K562 (cell line): ENCODE data around the gene MYBPH. TPM values are rescaled to one million over a fixed set of nuclear protein-coding genes. Genes with fewer than 3 reads are reported as not detected.

Source experiments
- ATAC-seq: fragments of 200-7000 bp; cut with Tn5 transposase; 3 replicates; pipeline ENCODE4 v1.9.1; 2020; ENCODE audit warnings: moderate library complexity
- BruUV-seq: library from RNA; stranded (reverse); fragments of 400-500 nt; replicated peaks from 2 replicates; lab custom pipeline; 2021; lab: Mats Ljungman, UMichigan
- CTCF ChIA-PET: fragments of 300-600 bp; formaldehyde crosslinking; extraction: SDS; loops from one replicate; lab custom pipeline; 2021; ENCODE audit warnings: low intra/inter-chr PET ratio; lab: Yijun Ruan, JAX
- POLR2A ChIA-PET: fragments of 300-600, 350-650 bp; sonication (Branson Sonifier 250); formaldehyde crosslinking; extraction: SDS; loops from one replicate; lab custom pipeline; 2021; ENCODE audit warnings: antibody characterized with exemption, inconsistent platforms; lab: Yijun Ruan, JAX
- DNase-seq, 4 experiments: peaks; one replicate each; pipeline versions ENCODE4 v3.0.0 to v3.0.0-alpha.2; 2011 to 2018; ENCODE audit warnings: low spot score in 3 of 4, mixed read lengths in 3 of 4; ENCODE audit errors: extremely low read depth in 1 of 4
- FAIRE-seq: peaks from 2 replicates; lab custom pipeline; 2011; peaks lifted over from hg19 to GRCh38; lab: Jason Lieb, UNC
- H2AFZ ChIP-seq: 2 replicates; pipeline ENCODE4 v1.6.0; 2011; ENCODE audit warnings: low read depth, low read length, control low read depth, inconsistent platforms
- H3K27ac ChIP-seq: fragments of 200-600 bp; 3 replicates; pipeline ENCODE4 v1.8.0; 2011; ENCODE audit warnings: low read depth, mild to moderate bottlenecking, control low read depth, inconsistent platforms, low read length, moderate library complexity, mixed read lengths; ENCODE audit errors: extremely low read depth
- H3K27me3 ChIP-seq, 2 experiments: fragments of 300-600 bp in 1 of 2; 2 replicates in 1 of 2; 3 replicates in 1 of 2; pipeline versions ENCODE4 v1.6.0 to v1.8.0; 2011; ENCODE audit warnings: inconsistent platforms in 2 of 2, low read length in 2 of 2, mild to moderate bottlenecking in 1 of 2, mixed read lengths in 1 of 2, moderate library complexity in 1 of 2; ENCODE audit not compliant: control insufficient read depth in 2 of 2, insufficient read depth in 2 of 2
- H3K36me3 ChIP-seq: fragments of 300-600 bp; 3 replicates; pipeline ENCODE4 v1.8.0; 2011; ENCODE audit warnings: mild to moderate bottlenecking, low read length, inconsistent platforms; ENCODE audit not compliant: control insufficient read depth, insufficient read depth
- H3K4me1 ChIP-seq, 2 experiments: fragments of 200-600 bp in 1 of 2; replicated peaks in 1 of 2; 2 replicates in 1 of 2; 3 replicates in 1 of 2; pipeline versions ENCODE4 v1.5.1 to v1.8.0; 2011; ENCODE audit warnings: inconsistent platforms in 2 of 2, low read length in 2 of 2, mild to moderate bottlenecking in 1 of 2, mixed read lengths in 1 of 2, moderate library complexity in 1 of 2; ENCODE audit not compliant: control insufficient read depth in 2 of 2, insufficient read depth in 2 of 2
- H3K4me2 ChIP-seq: 2 replicates; pipeline ENCODE4 v1.6.1; 2011; ENCODE audit warnings: low read length, control low read depth, inconsistent platforms, mixed read lengths; ENCODE audit not compliant: insufficient read depth
- H3K4me3 ChIP-seq: fragments of 200-600 bp; sonication (generic), shearing (Covaris generic); 2 replicates; pipeline ENCODE4 v1.5.1; 2016; ENCODE audit warnings: control low read depth, inconsistent platforms
- H3K79me2 ChIP-seq: fragments of 200-600 bp; 3 replicates; pipeline ENCODE4 v1.8.0; 2011; ENCODE audit warnings: low read length, inconsistent platforms; ENCODE audit not compliant: control insufficient read depth, insufficient read depth
- H3K9ac ChIP-seq, 2 experiments: 2 replicates each; pipeline versions ENCODE4 v1.6.0 to v1.6.1; 2011; ENCODE audit warnings: low read depth in 2 of 2, low read length in 2 of 2, control low read depth in 1 of 2, inconsistent platforms in 1 of 2, mild to moderate bottlenecking in 1 of 2, mixed read lengths in 1 of 2; ENCODE audit not compliant: insufficient read depth in 1 of 2
- H3K9me1 ChIP-seq: one replicate; pipeline ENCODE4 v1.6.0; 2011; ENCODE audit warnings: inconsistent platforms, mild to moderate bottlenecking, low read length, moderate library complexity; ENCODE audit not compliant: control insufficient read depth, insufficient read depth
- H3K9me3 ChIP-seq: replicated peaks from 2 replicates; pipeline ENCODE4 v1.5.1; 2011; ENCODE audit warnings: low read depth, low read length, inconsistent platforms; ENCODE audit not compliant: control insufficient read depth, insufficient read depth
- H4K20me1 ChIP-seq: replicated peaks from 2 replicates; pipeline ENCODE4 v1.6.1; 2011; ENCODE audit warnings: low read length, inconsistent platforms, mixed read lengths; ENCODE audit not compliant: control insufficient read depth, insufficient read depth
- BRD4 ChIP-seq: fragments of 200-600 bp; sonication (generic); IDR thresholded peaks from 2 replicates; pipeline ENCODE4 v1.6.1; 2017; ENCODE audit warnings: inconsistent platforms
- CTBP1 ChIP-seq: fragments of 450-650 bp; IDR thresholded peaks from 2 replicates; pipeline ENCODE4 v1.6.1; 2016; ENCODE audit warnings: borderline replicate concordance
- MIER1 ChIP-seq: fragments of 450-650 bp; IDR thresholded peaks from 2 replicates; pipeline ENCODE4 v1.6.1; 2016; ENCODE audit warnings: antibody characterized with exemption, mild to moderate bottlenecking, low read depth
- SPI1 ChIP-seq: IDR thresholded peaks from 2 replicates; pipeline ENCODE4 v1.6.1; 2011; ENCODE audit warnings: low read depth, low read length, control low read depth, borderline replicate concordance
- ZNF3 ChIP-seq: fragments of 250-450 bp; sonication (Bioruptor Pico); IDR thresholded peaks from 2 replicates; pipeline ENCODE4 v1.5.0; 2021; ENCODE audit warnings: mild to moderate bottlenecking, moderate library complexity
- WGBS: fragments of 100-300 bp; shearing (Covaris generic); methylation state at CpG from one replicate; pipeline ENCODE4 v1.1.6; 2016; ENCODE audit warnings: low coverage, mixed read lengths; ENCODE audit not compliant: insufficient coverage; ENCODE audit errors: missing lambda C conversion rate; 5-methylcytosine and 5-hydroxymethylcytosine counted together
- in situ Hi-C: fragments of 300-500 bp; cut with MboI; formaldehyde crosslinking; loops from 4 replicates; pipeline ENCODE4 v1.15.0; 2018; ENCODE audit warnings: inconsistent platforms, mixed read lengths
- intact Hi-C: fragments of 100-400 bp; cut with micrococcal nuclease; formaldehyde crosslinking; loops from 2 replicates; pipeline ENCODE4 v1.14.2; 2022
- polyA plus RNA-seq, 8 experiments: library from polyadenylated mRNA; depleted of rRNA in 4 of 8; stranded (reverse) in 5 of 8; unstranded in 3 of 8; fragments of >200 nt; fragmentation: Nextera tagmentation in 2 of 8; fragmentation: Illumina TruSeq in 1 of 8; extraction: Ambion mirVana in 2 of 8; extraction: Trizol in 1 of 8; gene quantifications; 2 replicates each; pipeline versions ENCODE4 v1.2.1 to v1.2.3, GENCODE V29; 2011 to 2014; ENCODE audit warnings: inconsistent platforms in 1 of 8, missing spikeins in 1 of 8
- total RNA-seq, 7 experiments: library from RNA; depleted of rRNA in 6 of 7; stranded (reverse); fragments of >200 nt in 6 of 7; fragmentation: Illumina TruSeq in 2 of 7; extraction: Trizol in 2 of 7; gene quantifications; 2 replicates each; pipeline versions ENCODE4 v1.2.1 to v1.2.3, GENCODE V29; 2011 to 2021; ENCODE audit warnings: low replicate concordance in 1 of 7
- TF ChIP-seq, protein P1 (sequence below): fragments of 450-650 bp; IDR thresholded peaks from 2 replicates; pipeline ENCODE4 v1.6.1; 2017; ENCODE audit warnings: mild to moderate bottlenecking, moderate library complexity

The MYBPH gene
- total and polyA plus RNA-seq, 9 of the 15 experiments (the other 6 are each of a cell fraction or from before 2014, with no cell fraction given), result 0.13 TPM; not detected in 8

DNA sequence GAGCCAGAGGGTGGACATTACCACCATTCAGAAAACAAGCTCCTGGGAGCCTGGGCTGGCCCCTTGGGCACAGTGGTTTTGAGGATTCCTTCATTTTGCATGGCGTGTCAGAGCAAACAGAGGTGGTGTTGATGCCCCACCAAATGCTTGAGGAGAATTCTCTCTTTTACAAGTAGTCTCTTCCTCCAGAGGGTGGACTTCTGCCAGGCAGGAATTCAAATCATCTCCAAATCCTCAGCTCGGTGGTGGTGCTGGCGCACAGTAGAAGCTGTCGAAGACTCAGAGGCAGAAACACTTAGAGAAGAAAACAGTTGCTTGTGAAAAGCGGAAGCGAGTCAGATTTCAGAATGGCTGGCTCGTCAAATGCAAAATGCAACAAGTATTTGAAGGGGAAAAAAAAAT is 14.3 kb upstream of the MYBPH start:
- intact Hi-C loops, result no loop called here
- no peaks in the 10 kb centered on the region for H3K4me1 ChIP-seq
- no peak for ATAC-seq
- ChIA-PET POLR2A (interaction anchor here (0.5 kb wide), 1 partner anchor 155 kb away, joined by 3 read pairs; no protein-coding TSS in a partner anchor), CTCF (no interaction called here)
- H3K36me3 ChIP-seq, result no peaks in the 10 kb centered on the region
- H2AFZ ChIP-seq, result no peak overlapping the region
- H3K9me1 ChIP-seq, result no peaks in the 10 kb centered on the region
- H3K4me3 ChIP-seq, result no peak overlapping the region
- no peak for TF ChIP-seq ZNF3 (CRISPR knock-in tag)
- TF ChIP-seq, protein P1, sequence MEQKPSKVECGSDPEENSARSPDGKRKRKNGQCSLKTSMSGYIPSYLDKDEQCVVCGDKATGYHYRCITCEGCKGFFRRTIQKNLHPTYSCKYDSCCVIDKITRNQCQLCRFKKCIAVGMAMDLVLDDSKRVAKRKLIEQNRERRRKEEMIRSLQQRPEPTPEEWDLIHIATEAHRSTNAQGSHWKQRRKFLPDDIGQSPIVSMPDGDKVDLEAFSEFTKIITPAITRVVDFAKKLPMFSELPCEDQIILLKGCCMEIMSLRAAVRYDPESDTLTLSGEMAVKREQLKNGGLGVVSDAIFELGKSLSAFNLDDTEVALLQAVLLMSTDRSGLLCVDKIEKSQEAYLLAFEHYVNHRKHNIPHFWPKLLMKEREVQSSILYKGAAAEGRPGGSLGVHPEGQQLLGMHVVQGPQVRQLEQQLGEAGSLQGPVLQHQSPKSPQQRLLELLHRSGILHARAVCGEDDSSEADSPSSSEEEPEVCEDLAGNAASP, result no peak
- no peak for TF ChIP-seq CTBP1
- TF ChIP-seq MIER1, result no peak
- TF ChIP-seq SPI1, result peak; percentile 77
- TF ChIP-seq BRD4, result no peak
- WGBS, result 0% methylated on average over 7 of the region's 7 CpGs
- H3K4me2 ChIP-seq, result no peak overlapping the region
- H4K20me1 ChIP-seq, result no peaks in the 10 kb centered on the region
- DNase-seq, result no peak
- in situ Hi-C loops, result no loop called here
- H3K79me2 ChIP-seq, result no peaks in the 10 kb centered on the region
- H3K27ac ChIP-seq, result no peak overlapping the region
- no TSS peak for BruUV-seq
- no peak overlapping the region for H3K9ac ChIP-seq
- FAIRE-seq, result no peak
- peaks cover 18 to 21% of the 10 kb centered on the region in 2 experiments for H3K27me3 ChIP-seq
- no peaks in the 10 kb centered on the region for H3K9me3 ChIP-seq
